Stomach smooth muscle (tissue), 2 donors: ENCODE results near the gene B4GALT5.
A peak's percentile ranks its signal among the peaks of the same experiment; 100 is the strongest.

Experiments
- H3K27ac ChIP-seq: one replicate; pipeline ENCODE4 v1.7.0; 2013; ENCODE audit warnings: mild to moderate bottlenecking, low read length, inconsistent platforms
- H3K27me3 ChIP-seq, 2 donors: one replicate each; pipeline ENCODE4 v1.7.0; 2013; ENCODE audit warnings: low read length in 2 of 2; ENCODE audit not compliant: insufficient read depth in 2 of 2, control insufficient read depth in 1 of 2
- H3K36me3 ChIP-seq, 2 donors: one replicate each; pipeline ENCODE4 v1.7.0; 2013; ENCODE audit warnings: low read length in 2 of 2; ENCODE audit not compliant: control insufficient read depth in 2 of 2, insufficient read depth in 2 of 2
- H3K4me1 ChIP-seq: one replicate; pipeline ENCODE4 v1.7.0; 2013; ENCODE audit warnings: low read length; ENCODE audit not compliant: control insufficient read depth, insufficient read depth
- H3K4me3 ChIP-seq, 2 donors: one replicate each; pipeline ENCODE4 v1.7.0; 2013; ENCODE audit warnings: low read length in 2 of 2
- H3K9ac ChIP-seq, 2 donors: one replicate each; pipeline ENCODE4 v1.7.0; 2013; ENCODE audit warnings: low read length in 2 of 2, mild to moderate bottlenecking in 1 of 2
- H3K9me3 ChIP-seq, 2 donors: one replicate each; pipeline ENCODE4 v1.7.0; 2013; ENCODE audit warnings: low read length in 2 of 2; ENCODE audit not compliant: control insufficient read depth in 2 of 2
- donor health status: healthy.
- donor health status: Pancreatic carcinoma.

Gene B4GALT5

DNA sequence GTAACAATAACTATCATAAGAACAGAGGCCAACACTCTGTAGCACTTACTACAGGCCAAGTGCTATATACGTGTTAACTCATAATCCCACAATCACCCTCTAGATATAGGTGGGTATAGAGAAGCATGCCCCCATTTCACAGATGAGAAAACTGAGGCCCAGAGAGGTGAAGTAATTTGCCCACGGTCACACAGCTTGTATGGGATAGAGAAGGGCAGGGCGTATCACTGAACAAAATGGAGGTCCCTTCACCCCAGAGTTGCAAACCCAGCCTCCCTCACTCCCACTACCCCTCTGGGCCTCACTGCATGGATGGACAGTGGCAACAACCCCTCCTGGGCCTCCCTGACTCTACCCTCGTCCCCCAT lies 113.9 kb downstream of the B4GALT5 start:
- H3K36me3 ChIP-seq = no peaks in the 10 kb centered on the region
- H3K9me3 ChIP-seq = no peaks in the 10 kb centered on the region
- H3K27ac ChIP-seq = no peak overlapping the region
- no peaks in the 10 kb centered on the region for H3K27me3 ChIP-seq
- H3K4me1 ChIP-seq = peaks cover 9% of the 10 kb centered on the region
- no peak overlapping the region for H3K4me3 ChIP-seq
- H3K9ac ChIP-seq = no peak overlapping the region

DNA sequence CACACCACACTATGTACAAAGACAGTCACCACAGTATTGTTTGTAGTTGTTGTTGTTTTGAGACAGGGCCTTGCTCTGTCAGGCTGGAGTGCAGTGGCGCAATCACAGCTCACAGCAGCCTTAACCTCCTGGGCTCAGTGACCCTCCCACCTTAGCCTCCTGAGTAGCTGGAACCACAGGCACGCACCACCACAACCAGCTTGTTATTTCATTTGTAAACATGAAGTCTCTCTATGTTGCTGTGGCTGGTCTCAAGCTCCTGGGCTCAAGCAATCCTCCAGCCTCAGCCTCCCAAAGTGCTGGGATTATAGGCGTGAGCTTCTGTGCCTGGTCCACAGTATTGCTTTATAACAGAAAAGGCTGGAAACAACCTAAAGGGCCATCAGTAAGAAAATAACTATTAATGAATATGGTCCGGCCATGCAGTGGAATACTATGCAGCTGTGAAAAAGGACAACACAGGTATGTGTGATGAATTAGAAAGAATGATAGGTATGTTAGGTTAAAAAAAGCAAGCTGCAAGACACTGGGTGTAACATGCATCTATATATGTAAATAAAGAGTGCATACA lies 115.8 kb downstream of the B4GALT5 start:
- Histone ChIP-seq H3K36me3 (no peaks in the 10 kb centered on the region), H3K9me3 (no peaks in the 10 kb centered on the region), H3K27me3 (no peaks in the 10 kb centered on the region), H3K9ac (no peak overlapping the region), H3K4me3 (no peak overlapping the region), H3K4me1 (peaks cover 9% of the 10 kb centered on the region), H3K27ac (no peak overlapping the region)

GRCh38 chr20:49595811-49596561 lies 117.7 kb downstream of the B4GALT5 start:
- Histone ChIP-seq H3K4me3 (no peak overlapping the region), H3K36me3 (no peaks in the 10 kb centered on the region), H3K9ac (no peak overlapping the region), H3K9me3 (no peaks in the 10 kb centered on the region), H3K27ac (no peak overlapping the region), H3K4me1 (peaks cover 11% of the 10 kb centered on the region), H3K27me3 (no peaks in the 10 kb centered on the region)

- Histone ChIP-seq H3K9ac (no peak overlapping the region), H3K36me3 (no peaks in the 10 kb centered on the region), H3K9me3 (no peaks in the 10 kb centered on the region), H3K4me1 (peaks cover 11% of the 10 kb centered on the region), H3K27ac (no peak overlapping the region), H3K4me3 (no peak overlapping the region), H3K27me3 (no peaks in the 10 kb centered on the region)
Measured at GRCh38 chr20:49595346-49595745, 118.3 kb downstream of the B4GALT5 start.

- no peaks in the 10 kb centered on the region for H3K36me3 ChIP-seq
- H3K9ac ChIP-seq = no peak overlapping the region
- peak overlapping the region; percentile 6 for H3K27ac ChIP-seq
- no peak overlapping the region for H3K4me3 ChIP-seq
- H3K9me3 ChIP-seq = no peaks in the 10 kb centered on the region
- peaks cover 15% of the 10 kb centered on the region for H3K4me1 ChIP-seq
- H3K27me3 ChIP-seq = no peaks in the 10 kb centered on the region
Measured at GRCh38 chr20:49594931-49595315, 118.8 kb downstream of the B4GALT5 start.

DNA sequence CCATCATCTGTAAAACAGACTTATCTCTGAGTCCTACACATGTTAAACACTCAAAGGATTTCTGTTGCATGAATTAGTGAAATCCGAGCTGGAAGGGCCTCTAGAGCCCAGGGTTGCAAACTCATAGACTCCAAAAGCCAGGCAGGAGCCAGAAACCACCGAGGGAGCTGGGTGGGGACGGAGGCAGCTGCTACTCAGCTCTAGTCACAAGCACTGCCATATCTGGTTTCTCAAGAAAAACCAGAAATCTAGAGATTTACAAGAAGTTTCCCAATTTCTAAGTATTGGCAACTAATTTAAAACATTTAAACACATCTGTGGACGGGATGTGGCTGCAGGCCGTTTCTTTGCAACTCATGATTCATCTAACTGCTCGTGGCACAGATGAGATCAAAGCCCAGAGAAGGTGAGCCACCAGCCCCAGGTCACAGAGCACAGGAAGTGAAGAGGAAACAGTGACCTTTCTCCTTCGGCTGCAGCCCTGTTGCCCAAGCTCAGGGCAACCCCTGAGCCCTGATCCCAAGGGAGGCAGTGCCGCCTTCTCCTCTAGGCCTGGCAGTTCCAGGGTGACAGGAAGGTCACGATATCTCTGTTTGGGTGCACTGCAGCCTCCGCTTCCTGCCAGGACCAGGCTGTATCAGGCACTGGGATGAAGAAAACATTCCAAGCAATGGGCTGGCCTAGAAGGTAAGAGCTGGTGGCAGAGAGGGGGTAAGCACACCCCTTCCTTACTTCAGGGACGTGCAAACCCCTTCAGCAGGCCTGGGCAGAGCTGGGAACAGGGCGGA lies 119.3 kb downstream of the B4GALT5 start:
- H3K27ac ChIP-seq = peak overlapping the region; percentile 11
- no peaks in the 10 kb centered on the region for H3K9me3 ChIP-seq
- no peaks in the 10 kb centered on the region for H3K36me3 ChIP-seq
- H3K27me3 ChIP-seq = no peaks in the 10 kb centered on the region
- H3K4me3 ChIP-seq = no peak overlapping the region
- H3K4me1 ChIP-seq = peaks cover 16% of the 10 kb centered on the region
- no peak overlapping the region for H3K9ac ChIP-seq

GRCh38 chr20:49593466-49594142 lies 120.1 kb downstream of the B4GALT5 start:
- H3K4me3 ChIP-seq = no peak overlapping the region
- H3K4me1 ChIP-seq = peaks cover 16% of the 10 kb centered on the region
- no peaks in the 10 kb centered on the region for H3K27me3 ChIP-seq
- H3K9ac ChIP-seq = no peak overlapping the region
- H3K27ac ChIP-seq = peak overlapping the region; percentile 11
- H3K36me3 ChIP-seq = no peaks in the 10 kb centered on the region
- no peaks in the 10 kb centered on the region for H3K9me3 ChIP-seq

GRCh38 chr20:49592120-49592519 lies 121.6 kb downstream of the B4GALT5 start:
- Histone ChIP-seq H3K36me3 (no peaks in the 10 kb centered on the region), H3K4me1 (peaks cover 20% of the 10 kb centered on the region), H3K27ac (no peak overlapping the region), H3K9ac (no peak overlapping the region), H3K9me3 (no peaks in the 10 kb centered on the region), H3K27me3 (peaks cover 2 to 9% of the 10 kb centered on the region in 2 donors), H3K4me3 (no peak overlapping the region)

- H3K4me1 ChIP-seq = peaks cover 21% of the 10 kb centered on the region
- H3K9ac ChIP-seq = no peak overlapping the region
- no peaks in the 10 kb centered on the region for H3K9me3 ChIP-seq
- peak overlapping the region; percentile 31 for H3K27ac ChIP-seq
- H3K4me3 ChIP-seq = no peak overlapping the region
- H3K36me3 ChIP-seq = no peaks in the 10 kb centered on the region
- H3K27me3 ChIP-seq = peaks cover 2 to 11% of the 10 kb centered on the region in 2 donors
Measured at GRCh38 chr20:49591217-49591865, 122.3 kb downstream of the B4GALT5 start.
